NCI-H460 (cell line): ENCODE measurements around the gene CTSA. TPM values are rescaled to one million over a fixed set of nuclear protein-coding genes. Genes with fewer than 3 reads are reported as not detected.
"Not testable (repeated sequence)": the region's sequence is repeated elsewhere in the genome, so short reads cannot be mapped to it uniquely, and the experiment has no call there.

Experiments
- DNase-seq: peaks from one replicate; pipeline ENCODE4 v3.0.0-alpha.2; 2016; ENCODE audit warnings: low read depth; ENCODE audit errors: extremely low read depth
- total RNA-seq: library from RNA; depleted of rRNA; stranded (reverse); fragments of >200 nt; shearing (Covaris generic); gene quantifications from 2 replicates; pipeline ENCODE4 v1.2.3, GENCODE V29; 2014

Gene CTSA
- total RNA-seq, 1 experiment from 2014 or later, result 80.3 TPM

DNA sequence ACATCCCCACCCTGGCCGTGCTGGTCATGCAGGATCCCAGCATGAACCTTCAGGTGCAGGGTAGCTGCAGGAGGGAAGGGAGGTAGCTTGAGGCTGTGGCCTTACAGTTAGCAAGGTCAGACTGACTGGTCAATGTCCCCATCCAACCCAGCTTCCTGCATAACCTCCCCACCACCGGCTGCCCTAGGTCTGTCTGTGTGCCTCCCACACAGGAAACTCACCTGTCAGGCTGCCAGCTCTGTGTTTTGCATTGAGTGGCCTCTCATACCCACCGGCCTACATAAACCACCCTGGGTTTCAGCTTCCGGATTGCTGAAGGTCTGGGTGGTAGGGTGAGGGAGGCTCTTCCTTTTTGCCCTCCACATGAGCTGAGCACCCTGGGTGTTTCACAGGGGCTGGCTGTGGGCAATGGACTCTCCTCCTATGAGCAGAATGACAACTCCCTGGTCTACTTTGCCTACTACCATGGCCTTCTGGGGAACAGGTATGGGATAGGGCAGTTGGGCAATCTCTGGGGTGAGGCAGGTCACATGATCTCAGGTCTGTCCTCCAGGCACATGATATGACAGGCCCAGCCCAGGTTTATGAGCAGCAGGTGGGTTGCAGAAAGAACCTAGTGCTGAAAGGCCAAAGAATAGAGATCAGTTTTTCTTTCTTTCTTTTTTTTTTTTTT, 1.8 kb downstream of the CTSA start:
- DNase-seq, result no peak

DNA sequence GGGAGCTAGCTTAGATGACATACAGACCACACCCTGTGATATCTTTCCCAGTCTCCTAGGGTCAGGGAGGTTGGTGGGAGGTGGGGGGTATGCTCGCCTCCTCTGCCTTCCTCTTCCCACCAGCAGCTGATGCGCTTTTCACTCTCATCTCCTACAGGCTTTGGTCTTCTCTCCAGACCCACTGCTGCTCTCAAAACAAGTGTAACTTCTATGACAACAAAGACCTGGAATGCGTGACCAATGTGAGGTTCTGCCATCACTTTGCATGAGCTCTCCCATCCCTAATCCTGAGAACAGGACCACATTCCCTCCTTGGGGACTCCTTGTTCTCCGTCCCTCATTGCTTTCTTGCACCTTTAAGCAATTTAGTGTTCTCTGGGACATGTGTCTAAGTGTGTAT, 2.7 kb downstream of the CTSA start:
- no peak for DNase-seq

DNA sequence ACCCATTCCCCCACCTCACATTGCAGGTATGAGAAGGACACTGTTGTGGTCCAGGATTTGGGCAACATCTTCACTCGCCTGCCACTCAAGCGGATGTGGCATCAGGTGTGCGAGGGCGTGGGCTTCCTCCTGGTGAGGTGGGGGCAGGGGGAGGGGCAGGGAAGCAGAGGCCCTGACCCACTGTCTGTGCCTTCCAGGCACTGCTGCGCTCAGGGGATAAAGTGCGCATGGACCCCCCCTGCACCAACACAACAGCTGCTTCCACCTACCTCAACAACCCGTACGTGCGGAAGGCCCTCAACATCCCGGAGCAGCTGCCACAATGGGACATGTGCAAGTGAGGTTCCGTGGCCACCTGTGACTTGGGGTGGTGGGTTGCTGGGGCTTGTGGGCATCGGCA, 3.7 kb downstream of the CTSA start:
- DNase-seq, result no peak

DNA sequence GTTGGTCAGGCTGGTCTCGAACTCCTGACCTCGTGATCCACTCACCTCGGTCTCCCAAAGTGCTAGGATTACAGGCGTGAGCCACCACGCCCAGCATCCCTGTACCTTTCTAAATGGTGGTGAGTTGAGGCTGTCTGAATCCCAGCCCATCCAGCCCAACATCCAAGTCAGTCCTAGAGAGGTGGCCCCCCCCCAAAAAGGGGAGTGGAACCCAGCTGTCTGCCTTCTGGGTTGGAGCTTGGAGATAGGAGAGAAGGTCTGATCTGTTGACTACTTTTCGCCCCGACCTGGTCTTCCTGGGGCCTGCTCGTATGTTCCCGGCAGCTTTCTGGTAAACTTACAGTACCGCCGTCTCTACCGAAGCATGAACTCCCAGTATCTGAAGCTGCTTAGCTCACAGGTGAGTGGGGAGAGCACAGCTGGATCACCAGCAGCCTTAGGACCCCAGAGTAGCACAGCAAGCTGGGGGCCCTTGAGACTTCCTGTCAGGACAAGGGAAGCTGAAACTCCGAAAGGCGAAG, 5.6 kb downstream of the CTSA start:
- DNase-seq, result no peak

DNA sequence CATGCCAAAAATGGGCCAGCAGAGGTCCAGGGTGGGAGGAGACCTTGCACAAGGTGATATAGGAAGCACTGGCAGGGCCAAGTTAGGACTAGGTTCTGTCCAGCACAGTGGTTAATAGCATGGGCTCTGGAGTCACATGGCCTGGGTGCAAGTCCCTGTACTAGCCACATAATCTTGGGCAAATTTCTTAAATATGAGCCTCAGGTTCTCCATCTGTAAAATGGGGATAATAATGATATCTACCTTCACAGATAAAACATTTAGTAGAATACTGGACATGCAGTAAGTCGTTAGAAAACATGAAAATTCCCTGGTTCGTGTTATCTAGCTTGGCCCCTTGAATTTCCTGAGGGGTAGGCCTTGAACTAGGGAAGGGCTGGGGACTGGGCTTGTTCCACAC, 6.2 kb downstream of the CTSA start:
- DNase-seq, result no peak

DNA sequence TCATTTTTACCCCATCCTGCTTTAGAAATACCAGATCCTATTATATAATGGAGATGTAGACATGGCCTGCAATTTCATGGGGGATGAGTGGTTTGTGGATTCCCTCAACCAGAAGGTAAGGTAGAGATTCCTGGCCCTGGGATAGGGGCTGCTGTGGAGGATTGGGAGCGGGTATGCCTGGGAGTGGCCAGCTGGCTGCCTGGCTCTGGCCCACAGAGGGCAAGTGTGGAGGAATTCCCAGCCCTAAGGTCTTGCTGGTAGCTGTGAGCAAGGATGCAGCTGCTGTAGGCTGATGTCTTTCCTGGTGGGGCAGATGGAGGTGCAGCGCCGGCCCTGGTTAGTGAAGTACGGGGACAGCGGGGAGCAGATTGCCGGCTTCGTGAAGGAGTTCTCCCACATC, 6.6 kb downstream of the CTSA start:
- no peak for DNase-seq

DNA sequence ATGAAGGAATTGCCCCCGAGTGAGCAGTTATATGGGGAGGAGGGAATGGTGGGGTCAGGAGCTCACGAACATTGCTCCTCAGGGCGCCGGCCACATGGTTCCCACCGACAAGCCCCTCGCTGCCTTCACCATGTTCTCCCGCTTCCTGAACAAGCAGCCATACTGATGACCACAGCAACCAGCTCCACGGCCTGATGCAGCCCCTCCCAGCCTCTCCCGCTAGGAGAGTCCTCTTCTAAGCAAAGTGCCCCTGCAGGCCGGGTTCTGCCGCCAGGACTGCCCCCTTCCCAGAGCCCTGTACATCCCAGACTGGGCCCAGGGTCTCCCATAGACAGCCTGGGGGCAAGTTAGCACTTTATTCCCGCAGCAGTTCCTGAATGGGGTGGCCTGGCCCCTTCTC, 7.2 kb downstream of the CTSA start:
- DNase-seq, result no peak

DNA sequence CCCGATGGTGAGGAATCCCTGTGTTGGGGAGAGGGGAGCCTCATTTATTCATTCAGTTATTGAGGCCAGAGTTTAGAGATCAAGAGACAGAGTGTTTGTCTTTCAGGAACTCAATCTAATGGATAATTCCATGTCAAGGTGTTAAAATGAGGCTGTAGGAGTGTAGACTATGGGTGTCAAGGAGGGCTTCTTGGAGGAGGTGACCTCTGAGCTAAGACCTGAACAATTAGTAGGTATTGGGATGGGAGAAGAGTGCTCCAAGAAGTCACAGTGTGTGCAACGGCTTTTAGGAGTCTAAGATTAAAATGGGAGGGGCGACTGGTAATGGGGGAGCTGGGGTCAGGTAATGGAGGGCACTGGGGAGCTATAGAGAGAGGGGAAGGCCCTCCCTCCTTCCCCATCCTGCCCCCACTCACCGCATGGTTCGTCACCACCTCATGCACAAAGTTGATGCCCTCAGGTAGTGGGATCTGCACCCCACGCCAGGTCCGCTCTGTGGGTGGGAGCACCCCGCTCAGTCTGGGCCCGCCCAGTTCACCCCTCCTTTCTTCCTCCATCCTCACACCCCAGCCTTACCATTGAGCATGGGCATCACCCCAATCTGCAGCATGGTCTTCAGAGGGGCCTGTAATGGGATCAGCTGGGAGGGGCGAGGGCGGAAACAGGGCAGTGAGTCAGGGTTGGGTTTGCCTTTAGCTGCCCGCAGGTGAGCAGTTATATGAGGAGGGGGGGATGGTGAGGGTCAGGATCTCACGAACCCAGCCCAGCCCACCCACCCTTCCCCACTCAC, 8.1 kb downstream of the CTSA start:
- DNase-seq, result no peak

DNA sequence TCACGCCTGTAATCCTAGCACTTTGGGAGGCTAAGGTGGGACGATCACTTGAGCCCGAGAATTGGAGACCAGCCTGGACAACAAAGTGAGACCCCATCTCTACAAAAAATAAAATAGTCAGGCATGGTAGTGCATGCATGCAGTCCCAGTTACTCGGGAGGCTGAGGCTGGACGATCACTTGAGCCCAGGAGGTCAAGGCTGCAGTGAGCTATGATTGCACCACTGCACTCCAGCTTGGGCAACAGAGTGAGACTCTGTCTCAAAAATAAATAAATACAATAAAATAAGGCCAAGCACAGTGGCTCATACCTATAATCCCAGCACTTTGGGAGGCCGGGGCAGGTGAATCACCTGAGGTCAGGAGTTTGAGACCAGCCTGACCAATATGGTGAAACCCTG, 10.2 kb downstream of the CTSA start:
- not testable (repeated sequence) for DNase-seq

DNA sequence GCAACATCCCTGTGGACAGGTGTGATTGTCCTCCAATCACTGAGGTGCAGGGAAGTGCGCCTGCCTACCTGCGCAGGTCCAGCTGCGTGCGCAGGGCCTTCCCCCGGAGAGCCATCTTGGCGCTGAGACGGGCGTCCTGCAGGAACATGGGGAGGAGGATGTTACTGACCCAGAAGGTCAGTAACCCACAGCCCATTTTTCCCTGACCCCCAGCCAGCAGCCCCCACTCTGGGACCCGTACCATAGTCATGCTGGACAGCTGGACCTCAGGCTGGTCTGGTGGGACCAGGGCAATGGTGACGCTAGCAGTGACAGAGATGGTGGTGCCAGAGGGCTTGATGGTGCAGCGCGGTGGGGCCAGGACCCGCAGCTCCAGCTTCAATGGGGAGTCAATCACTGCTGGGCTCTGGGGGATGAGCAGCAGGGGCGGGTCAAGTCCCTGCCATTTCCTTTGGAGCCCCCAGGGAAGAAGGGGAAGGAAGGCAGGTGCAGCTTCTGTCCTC, 11.1 kb downstream of the CTSA start:
- DNase-seq, result no peak

DNA sequence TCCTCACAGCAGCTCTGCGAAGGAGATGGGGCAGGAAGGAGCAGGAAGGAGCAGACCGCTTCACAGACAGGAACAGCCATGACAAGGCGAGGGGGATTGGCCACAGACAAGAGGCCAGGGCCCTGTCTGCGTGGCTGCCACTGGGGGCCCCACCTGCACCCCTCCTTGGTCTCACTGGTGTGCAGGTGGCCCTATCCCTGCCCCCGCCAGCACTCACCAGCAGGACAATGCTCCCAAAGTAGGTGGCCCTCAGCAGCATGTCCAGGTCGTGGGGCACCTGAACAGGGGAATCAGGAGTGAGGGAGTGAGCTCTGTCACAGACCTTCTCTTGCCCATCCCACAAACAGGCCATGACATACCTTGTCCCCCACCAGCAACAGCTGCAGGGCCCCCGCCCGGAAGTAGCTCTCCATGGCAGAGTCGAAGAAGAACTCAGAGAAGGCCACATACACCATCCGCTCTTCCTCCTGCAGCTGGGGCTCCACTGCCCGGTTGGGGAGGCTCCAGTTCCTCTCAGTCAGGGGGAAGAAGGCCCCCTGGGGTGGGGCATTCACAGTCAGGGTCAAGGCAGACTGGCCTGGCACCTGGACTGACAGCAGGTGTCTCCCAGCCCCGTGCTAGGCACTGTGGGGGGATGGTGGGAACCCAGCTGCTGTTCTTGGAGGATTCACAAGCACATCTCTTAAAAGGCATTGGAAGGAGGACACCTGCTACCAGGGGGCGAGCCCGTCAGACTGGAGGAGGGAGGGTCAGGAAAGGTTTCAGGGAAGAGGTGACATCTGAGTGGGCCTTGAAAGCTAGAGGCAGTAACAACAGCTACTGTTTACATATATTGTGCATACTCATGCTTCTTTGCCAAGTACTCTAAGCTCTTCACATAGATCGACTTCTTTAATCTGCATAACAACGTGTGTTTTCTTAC, 13.7 kb downstream of the CTSA start:
- no peak for DNase-seq

DNA sequence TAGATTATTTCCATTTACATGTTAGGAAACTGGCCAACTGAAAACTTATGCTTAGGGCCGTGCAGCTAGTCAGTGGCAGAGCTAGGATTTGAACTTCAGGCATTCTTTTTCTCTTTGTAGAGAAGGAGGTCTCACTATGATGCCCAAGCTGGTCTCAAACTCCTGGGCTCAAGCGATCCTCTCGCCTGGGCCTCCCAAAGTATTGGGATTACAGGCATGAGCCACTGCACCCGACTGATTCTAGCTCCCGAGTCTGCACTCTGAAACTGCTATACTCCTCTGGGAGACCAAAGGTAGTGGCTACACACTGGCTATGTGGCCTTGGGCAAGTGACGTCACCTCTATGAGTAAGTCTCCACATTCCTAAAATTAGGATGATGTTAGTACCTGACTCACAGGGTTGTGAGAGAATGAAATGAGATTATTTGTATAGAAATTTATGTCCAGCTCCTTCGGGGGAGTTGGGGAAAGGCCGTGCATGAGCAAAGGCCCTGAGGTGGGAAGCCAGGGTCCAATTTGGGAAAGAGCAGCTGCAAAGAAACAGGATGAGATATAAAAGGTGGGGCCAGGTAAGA, 14.5 kb downstream of the CTSA start:
- no peak for DNase-seq

DNA sequence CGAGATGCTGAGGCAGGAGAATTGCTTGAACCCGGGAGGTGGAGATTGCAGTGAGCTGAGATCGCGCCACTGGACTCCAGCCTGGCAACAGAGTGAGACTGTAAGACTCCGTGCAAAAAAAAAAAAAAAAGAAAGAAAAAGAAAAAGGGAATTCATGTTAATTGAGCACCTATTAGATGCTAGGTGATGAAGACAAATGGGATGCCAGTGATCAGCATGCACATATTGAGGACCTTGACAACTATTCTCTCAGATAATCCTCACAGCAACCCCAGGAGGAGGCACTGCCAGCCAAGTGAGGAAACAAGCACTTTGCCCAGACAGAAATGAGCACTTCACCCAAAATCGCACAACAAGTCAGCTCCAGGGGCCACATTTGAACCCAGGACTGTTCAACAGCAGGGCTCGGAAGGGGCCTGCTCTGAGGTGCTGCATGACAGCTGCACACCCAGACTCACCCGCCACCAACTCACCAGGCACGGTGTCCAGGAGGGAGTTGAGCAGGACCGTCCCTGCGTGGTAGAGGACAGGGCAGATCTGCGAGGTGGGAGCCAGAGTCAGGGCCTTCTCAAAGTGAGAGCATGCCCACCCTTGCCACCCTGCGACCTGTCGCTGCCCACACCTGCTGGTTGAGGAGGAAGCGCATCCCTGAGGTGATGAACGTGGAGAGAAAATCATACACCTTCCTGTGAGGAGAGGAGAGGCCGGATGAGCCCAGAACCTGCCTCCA, 16.2 kb downstream of the CTSA start:
- no peak for DNase-seq

DNA sequence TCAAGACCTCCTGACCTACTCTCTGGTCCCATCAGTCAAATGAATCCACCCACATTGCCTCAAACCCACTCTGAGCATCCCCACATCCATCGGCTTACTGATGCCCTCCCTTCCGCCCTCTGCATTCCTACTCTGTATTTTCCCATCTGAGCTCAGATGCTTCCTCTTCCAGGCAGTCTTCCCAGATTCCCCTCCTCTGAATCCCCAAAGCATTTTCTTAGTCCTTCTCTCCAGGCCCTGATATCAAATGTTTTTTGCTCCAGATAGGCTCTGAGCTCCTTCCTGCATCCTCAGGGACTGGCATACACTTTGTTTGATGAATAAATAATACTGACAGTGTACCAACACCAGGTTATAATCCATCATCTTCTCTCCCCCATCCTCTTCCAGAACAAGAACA, 16.9 kb downstream of the CTSA start:
- DNase-seq, result no peak

DNA sequence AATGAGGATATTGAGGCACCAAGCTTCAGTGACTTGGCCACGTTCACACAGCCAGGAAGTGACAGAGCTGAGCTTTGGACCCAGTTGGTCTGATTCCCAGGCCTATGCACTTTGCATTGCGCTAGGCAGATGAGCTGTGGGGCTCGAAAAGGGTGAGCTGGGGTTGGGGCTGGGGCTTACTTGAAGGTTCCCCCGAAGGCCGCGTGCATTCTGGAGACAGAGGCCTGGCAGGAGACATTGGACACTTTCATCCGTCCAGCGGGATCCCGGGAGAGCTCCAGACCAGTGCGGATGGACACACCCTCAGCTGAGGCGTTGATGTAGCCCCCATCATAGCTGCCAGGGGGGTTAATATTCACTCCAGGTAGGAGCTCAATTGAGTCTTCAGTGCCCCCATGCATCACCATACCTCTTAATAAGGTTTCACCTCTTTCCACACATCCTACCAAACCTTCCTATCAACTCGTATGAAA, 18.2 kb downstream of the CTSA start:
- DNase-seq, result no peak

DNA sequence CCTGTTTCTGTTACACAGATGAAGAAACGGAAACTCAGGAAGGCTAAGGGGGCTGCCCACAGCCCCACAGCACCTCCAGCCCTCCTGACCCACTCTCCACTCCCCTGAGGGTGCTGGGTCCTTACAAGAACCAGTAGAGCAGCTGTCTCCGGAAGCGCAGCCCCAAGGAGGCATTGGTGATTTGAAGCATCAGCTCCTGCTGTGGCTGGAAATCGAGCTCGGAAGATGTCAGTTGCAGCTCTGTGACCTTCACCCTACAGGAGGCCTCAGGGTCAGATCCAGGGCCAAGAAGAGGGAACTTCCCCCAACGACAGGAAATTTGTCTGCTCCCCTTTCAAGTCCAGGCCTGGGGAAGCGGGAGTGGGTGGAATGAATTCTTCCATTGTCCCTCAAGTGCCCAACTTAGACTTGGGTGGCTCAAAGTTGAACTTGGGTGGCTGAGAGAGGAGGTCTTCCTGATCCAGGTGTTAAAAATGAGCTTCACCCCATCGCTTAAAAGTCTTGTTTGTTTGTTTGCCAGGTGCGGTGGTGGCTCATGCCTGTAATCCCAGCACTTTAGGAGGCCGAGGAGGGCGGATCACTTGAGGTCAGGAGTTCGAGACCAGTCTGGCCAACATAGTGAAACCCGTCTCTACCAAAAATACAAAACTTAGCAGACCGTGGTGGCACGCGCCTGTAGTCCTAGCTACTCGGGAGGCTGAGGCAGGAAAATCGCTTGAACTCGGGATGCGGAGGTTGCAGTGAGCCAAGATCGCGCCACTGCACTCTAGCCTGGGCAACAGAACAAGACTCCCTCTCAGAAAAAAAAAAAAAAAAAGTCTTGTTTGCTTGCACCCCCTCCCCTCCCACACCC, 18.9 kb downstream of the CTSA start:
- DNase-seq, result no peak

DNA sequence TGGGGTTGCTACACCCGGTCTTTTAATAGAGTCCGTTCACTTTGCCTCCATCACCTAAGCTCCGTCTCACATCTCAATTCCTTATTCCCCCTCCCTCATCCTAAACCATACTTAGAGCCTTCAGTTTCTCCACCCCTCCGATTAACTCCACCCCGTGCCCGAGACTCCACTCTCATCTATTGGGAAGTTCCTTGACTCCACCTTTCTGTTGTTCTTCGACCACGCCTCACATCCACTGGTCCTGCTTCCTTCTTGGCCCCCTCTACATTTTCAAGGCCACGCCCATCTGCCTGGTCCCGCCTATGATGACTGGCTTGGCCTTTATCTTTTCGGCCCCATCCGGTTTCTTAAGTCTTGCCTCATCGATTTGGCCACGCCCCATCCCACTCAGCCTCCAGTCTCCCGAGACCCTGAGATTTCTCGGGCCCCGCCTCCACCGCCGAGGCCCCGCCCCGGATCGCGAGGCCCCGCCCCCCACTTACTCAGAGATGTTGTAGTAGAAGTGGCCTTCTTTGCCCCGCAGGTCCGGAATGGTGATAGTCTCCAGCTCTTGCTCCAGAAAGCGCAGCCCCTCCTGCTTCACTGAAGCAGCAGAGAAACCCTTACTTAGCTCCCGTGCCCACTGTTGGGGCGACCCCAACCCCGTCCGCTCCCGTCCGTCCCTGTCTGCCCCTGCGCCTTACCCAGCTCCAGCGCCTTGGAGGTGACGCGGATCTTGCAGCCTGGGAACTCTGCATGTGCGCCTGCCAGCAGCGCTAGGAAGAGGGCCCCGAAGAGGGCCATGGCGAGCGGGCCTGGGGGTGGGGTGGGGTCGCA, 19.7 kb downstream of the CTSA start:
- DNase-seq, result peak; percentile 99
